ENCODE measurements around the gene ZNF227.

The ZNF227 gene

GRCh38 chr19:44212250-44212865, at the start of gene ZNF227:
Gene ZNF227 (plus strand): TSS chr19:44212532. CDS start chr19:44217793, 5,261 bp downstream.
- TF ChIP-seq GATA2 (IDR thresholded peaks at IDR 0.05; ENCODE audit: low read depth, low read length), result no peak
- no peak for TF ChIP-seq GATA3 (IDR thresholded peaks at IDR 0.05; ENCODE audit: low read depth, low read length)

- TF ChIP-seq GATA2 (IDR thresholded peaks at IDR 0.05; ENCODE audit: low read depth, low read length) (no peak), GATA3 (IDR thresholded peaks at IDR 0.05; ENCODE audit: low read depth, low read length) (no peak)
Observed at GRCh38 chr19:44163789-44164188, 48.5 kb upstream of the ZNF227 start.

- TF ChIP-seq GATA3 (IDR thresholded peaks at IDR 0.05; ENCODE audit: low read depth, low read length), result no peak
- no peak for TF ChIP-seq GATA2 (IDR thresholded peaks at IDR 0.05; ENCODE audit: low read depth, low read length)
Observed at GRCh38 chr19:44164327-44164672, 48.0 kb upstream of the ZNF227 start.

DNA sequence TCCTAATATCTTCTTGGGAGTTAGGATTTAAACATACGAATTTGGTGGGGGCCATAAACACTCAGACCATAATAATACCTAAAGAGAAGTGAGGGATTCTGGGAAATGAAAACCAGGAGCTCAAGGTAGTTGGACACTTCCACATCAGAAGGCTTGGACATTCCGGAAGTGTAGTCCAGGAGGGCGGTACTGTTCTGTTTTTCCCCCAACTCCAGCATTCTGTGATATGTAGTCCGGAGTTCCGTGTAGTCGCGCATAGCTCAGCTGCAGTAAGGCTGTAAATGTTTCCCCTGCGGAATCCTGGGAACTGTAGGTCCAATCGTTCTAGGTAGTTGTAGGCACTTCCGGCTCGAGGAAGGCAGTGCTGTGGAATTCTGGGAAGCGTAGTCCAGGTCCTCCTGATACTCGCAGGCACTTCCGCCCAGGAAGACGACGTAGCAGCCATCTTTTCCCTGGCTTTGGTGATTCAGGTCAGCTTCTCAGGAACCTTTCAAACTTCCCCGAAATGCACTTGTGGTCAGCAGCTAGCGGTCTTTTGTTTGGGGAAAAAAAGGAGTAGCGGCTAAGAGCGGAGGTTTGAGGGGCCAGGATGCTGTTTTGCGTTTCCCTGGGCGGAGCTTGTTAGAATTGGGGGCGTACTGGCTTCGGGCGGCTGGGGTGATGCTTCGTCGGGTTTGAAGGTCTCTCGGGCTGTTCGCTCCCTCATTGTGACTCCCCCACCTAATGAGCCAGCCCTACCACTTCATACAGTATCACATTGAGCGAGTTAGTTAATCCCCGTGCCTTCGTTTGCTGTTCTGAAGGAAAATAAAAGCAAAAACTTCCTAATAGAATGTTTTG, 47.4 kb upstream of the ZNF227 start, which contains the start of gene ZNF226:
Gene ZNF226, plus strand, starts transcription at position 428 of the 840 bp plus-strand sequence. CDS start 4,981 bp downstream, outside the sequence.
- TF ChIP-seq GATA2 (IDR thresholded peaks at IDR 0.05; ENCODE audit: low read depth, low read length) (no peak), GATA3 (IDR thresholded peaks at IDR 0.05; ENCODE audit: low read depth, low read length) (no peak)

GRCh38 chr19:44176590-44176989, 35.7 kb upstream of the ZNF227 start:
- TF ChIP-seq GATA3 (IDR thresholded peaks at IDR 0.05; ENCODE audit: low read depth, low read length) (no peak), GATA2 (IDR thresholded peaks at IDR 0.05; ENCODE audit: low read depth, low read length) (no peak)

DNA sequence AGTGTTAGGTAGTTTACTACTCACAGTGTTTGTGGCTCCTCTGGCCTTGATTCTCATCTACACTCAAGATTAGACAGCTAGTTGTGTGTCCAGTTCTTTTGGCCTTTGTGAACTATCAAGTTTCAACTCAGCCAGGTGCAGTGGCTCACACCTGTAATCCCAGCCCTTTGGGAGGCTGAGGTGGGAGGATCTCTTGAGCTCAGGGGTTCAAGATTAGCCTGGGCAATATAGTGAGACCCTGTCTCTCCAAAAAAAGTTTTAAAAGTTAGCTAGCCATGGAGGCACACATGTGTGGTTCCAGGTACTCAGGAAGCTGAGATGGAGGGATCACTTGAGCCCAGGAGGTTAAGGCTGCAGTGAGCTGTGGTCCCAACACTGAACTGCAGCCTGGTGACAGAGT, 31.4 kb upstream of the ZNF227 start:
- no peak for TF ChIP-seq GATA2 (IDR thresholded peaks at IDR 0.05; ENCODE audit: low read depth, low read length)
- no peak for TF ChIP-seq GATA3 (IDR thresholded peaks at IDR 0.05; ENCODE audit: low read depth, low read length)

- TF ChIP-seq GATA3 (IDR thresholded peaks at IDR 0.05; ENCODE audit: low read depth, low read length) (no peak), GATA2 (IDR thresholded peaks at IDR 0.05; ENCODE audit: low read depth, low read length) (no peak)
Observed at GRCh38 chr19:44182145-44182544, 30.2 kb upstream of the ZNF227 start.

GRCh38 chr19:44190020-44190419, 22.3 kb upstream of the ZNF227 start:
- TF ChIP-seq GATA2 (IDR thresholded peaks at IDR 0.05; ENCODE audit: low read depth, low read length), result no peak
- no peak for TF ChIP-seq GATA3 (IDR thresholded peaks at IDR 0.05; ENCODE audit: low read depth, low read length)

DNA sequence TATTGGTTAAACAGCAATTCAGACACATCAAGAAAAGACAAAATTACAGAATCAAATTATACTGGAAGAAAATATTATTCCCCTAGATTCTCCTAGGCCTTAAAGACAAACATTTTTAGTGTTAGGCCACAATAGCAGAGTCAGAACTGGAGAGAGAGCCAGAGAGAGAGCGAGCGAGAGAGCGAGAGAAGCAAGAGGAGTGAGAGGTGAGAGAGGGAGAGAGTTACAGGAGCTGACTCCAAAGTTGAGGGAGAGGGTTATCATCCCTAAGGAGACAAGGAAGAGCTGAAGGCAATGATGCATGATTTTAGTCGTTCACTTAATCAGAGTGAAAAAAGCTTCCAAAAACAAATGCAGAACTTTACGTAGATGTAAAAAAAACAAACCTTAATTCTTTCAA, 20.2 kb upstream of the ZNF227 start:
- TF ChIP-seq GATA3 (IDR thresholded peaks at IDR 0.05; ENCODE audit: low read depth, low read length) (no peak), GATA2 (IDR thresholded peaks at IDR 0.05; ENCODE audit: low read depth, low read length) (no peak)

GRCh38 chr19:44196772-44197171, 15.6 kb upstream of the ZNF227 start:
- TF ChIP-seq GATA2 (IDR thresholded peaks at IDR 0.05; ENCODE audit: low read depth, low read length), result no peak
- TF ChIP-seq GATA3 (IDR thresholded peaks at IDR 0.05; ENCODE audit: low read depth, low read length), result no peak

GRCh38 chr19:44202470-44202869, 9.9 kb upstream of the ZNF227 start:
- TF ChIP-seq GATA3 (IDR thresholded peaks at IDR 0.05; ENCODE audit: low read depth, low read length) (no peak), GATA2 (IDR thresholded peaks at IDR 0.05; ENCODE audit: low read depth, low read length) (no peak)

GRCh38 chr19:44202974-44203373, 9.4 kb upstream of the ZNF227 start:
- TF ChIP-seq GATA3 (IDR thresholded peaks at IDR 0.05; ENCODE audit: low read depth, low read length) (no peak), GATA2 (IDR thresholded peaks at IDR 0.05; ENCODE audit: low read depth, low read length) (no peak)

- TF ChIP-seq GATA3 (IDR thresholded peaks at IDR 0.05; ENCODE audit: low read depth, low read length), result no peak
- no peak for TF ChIP-seq GATA2 (IDR thresholded peaks at IDR 0.05; ENCODE audit: low read depth, low read length)
Observed at GRCh38 chr19:44204772-44205171, 7.6 kb upstream of the ZNF227 start.

DNA sequence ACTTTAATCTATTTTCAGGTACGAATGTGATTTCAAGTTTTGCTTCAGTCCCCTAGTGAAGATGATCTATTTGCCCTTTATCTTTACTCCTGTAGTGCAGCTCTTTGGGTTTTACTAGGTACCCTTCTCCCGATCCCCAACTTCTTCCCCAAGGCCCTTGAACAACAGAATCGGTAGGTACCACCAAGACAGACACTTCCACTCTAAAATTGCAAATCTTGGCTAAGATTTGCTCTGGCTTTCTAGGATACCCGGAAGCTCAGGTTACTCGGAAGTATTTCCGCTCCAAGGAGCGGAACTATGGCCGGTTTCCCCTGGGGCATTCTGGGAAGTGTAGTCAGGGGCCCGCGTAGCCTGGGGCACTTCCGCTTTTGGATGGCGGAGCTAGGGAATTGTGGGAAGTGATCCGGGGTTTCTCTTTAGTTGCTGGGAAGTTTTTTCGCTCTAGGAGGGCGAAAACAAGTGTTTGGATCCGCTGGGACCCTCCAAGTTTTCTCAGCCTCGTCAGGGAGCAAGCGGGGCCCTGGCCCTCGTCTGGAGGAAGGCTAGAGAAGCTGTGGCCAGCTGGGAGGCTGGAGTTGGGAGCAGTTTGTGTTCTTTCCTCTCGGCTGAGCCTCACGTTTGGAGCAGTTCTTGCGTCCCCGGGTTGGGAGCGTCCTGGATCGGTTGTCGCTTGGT, 5.1 kb upstream of the ZNF227 start:
- TF ChIP-seq GATA2 (IDR thresholded peaks at IDR 0.05; ENCODE audit: low read depth, low read length), result no peak
- TF ChIP-seq GATA3 (IDR thresholded peaks at IDR 0.05; ENCODE audit: low read depth, low read length), result no peak

Data from SH-SY5Y (cell line).